Endothelial cell of umbilical vein (primary cell): Measurements from ENCODE around the gene MANBA. TPM values are rescaled to one million over a fixed set of nuclear protein-coding genes. Genes with fewer than 3 reads are reported as not detected.

Experiments used
- BruUV-seq: library from RNA; stranded (reverse); fragments of 400-500 nt; replicated peaks from 2 replicates; lab custom pipeline; 2021; lab: Mats Ljungman, UMichigan
- CTCF ChIA-PET: fragments of 300-600, 350-600 bp; sonication (Branson Sonifier 250); formaldehyde crosslinking; loops from one replicate; lab custom pipeline; 2021; ENCODE audit warnings: antibody characterized with exemption, inconsistent platforms; lab: Charles Lee
- POLR2A ChIA-PET: fragments of 300-600, 350-600 bp; sonication (Branson Sonifier 250); formaldehyde crosslinking; loops from one replicate; lab custom pipeline; 2021; ENCODE audit warnings: antibody characterized with exemption, inconsistent platforms; lab: Charles Lee
- DNase-seq: peaks from one replicate; pipeline ENCODE4 v3.0.0-alpha.2; 2011; ENCODE audit warnings: low read depth, low spot score
- FAIRE-seq: peaks from 2 replicates; lab custom pipeline; 2011; peaks lifted over from hg19 to GRCh38; lab: Jason Lieb, UNC
- H2AFZ ChIP-seq: 2 replicates; pipeline ENCODE4 v1.6.0; 2012; ENCODE audit warnings: low read depth, low read length, control low read depth, inconsistent platforms
- H3K27ac ChIP-seq: 2 replicates; pipeline ENCODE4 v1.5.1; 2011; ENCODE audit warnings: low read depth, mild to moderate bottlenecking, control low read depth, low read length, moderate library complexity; ENCODE audit not compliant: insufficient read depth
- H3K27me3 ChIP-seq, 2 experiments: 2 replicates each; pipeline versions ENCODE4 v1.6.0 to v1.6.1; 2011; ENCODE audit warnings: low read length in 2 of 2, mixed read lengths in 1 of 2; ENCODE audit not compliant: control insufficient read depth in 2 of 2, insufficient read depth in 2 of 2
- H3K36me3 ChIP-seq, 2 experiments: 2 replicates in 1 of 2; 3 replicates in 1 of 2; pipeline ENCODE4 v1.5.1; 2011; ENCODE audit warnings: low read length in 2 of 2, mild to moderate bottlenecking in 1 of 2, moderate library complexity in 1 of 2; ENCODE audit not compliant: control insufficient read depth in 2 of 2, insufficient read depth in 2 of 2; ENCODE audit errors: extremely low read depth in 1 of 2
- H3K4me1 ChIP-seq: 3 replicates; pipeline ENCODE4 v1.5.1; 2011; ENCODE audit warnings: mild to moderate bottlenecking, low read length; ENCODE audit not compliant: control insufficient read depth, insufficient read depth; ENCODE audit errors: extremely low read depth
- H3K4me2 ChIP-seq: 2 replicates; pipeline ENCODE4 v1.6.1; 2011; ENCODE audit warnings: low read length, control low read depth, mixed read lengths; ENCODE audit not compliant: insufficient read depth
- H3K4me3 ChIP-seq, 3 experiments: fragments of 200-600 bp in 1 of 3; sonication (generic), shearing (Covaris generic) in 1 of 3; replicated peaks in 1 of 3; 2 replicates each; pipeline ENCODE4 v1.5.1; 2011 to 2016; ENCODE audit warnings: control low read depth in 3 of 3, low read length in 3 of 3, mild to moderate bottlenecking in 2 of 3, inconsistent platforms in 1 of 3, low read depth in 1 of 3, moderate library complexity in 1 of 3; ENCODE audit not compliant: insufficient read depth in 1 of 3
- H3K79me2 ChIP-seq: 2 replicates; pipeline ENCODE4 v1.6.0; 2012; ENCODE audit warnings: low read length, inconsistent platforms; ENCODE audit not compliant: control insufficient read depth, insufficient read depth
- H3K9ac ChIP-seq: replicated peaks from 2 replicates; pipeline ENCODE3; 2011; ENCODE audit warnings: low read length, control low read depth; ENCODE audit not compliant: insufficient read depth; ENCODE audit errors: extremely low read depth
- H3K9me1 ChIP-seq: replicated peaks from 3 replicates; pipeline ENCODE4 v1.6.0; 2011; ENCODE audit warnings: mild to moderate bottlenecking, low read length; ENCODE audit not compliant: control insufficient read depth, insufficient read depth; ENCODE audit errors: extremely low read depth
- H3K9me3 ChIP-seq: replicated peaks from 2 replicates; pipeline ENCODE4 v1.5.1; 2012; ENCODE audit warnings: low read length, inconsistent platforms; ENCODE audit not compliant: control insufficient read depth, insufficient read depth
- H4K20me1 ChIP-seq: replicated peaks from 2 replicates; pipeline ENCODE3; 2011; ENCODE audit warnings: mild to moderate bottlenecking, low read length; ENCODE audit not compliant: control insufficient read depth, insufficient read depth; ENCODE audit errors: extremely low read depth
- CTCF ChIP-seq, 2 donors: IDR thresholded peaks; 1 replicate in 1 of 2; 2 replicates in 1 of 2; pipeline ENCODE4 v1.5.1; 2011; ENCODE audit warnings: low read length in 2 of 2, mild to moderate bottlenecking in 2 of 2, moderate library complexity in 2 of 2, control low read depth in 1 of 2, inconsistent platforms in 1 of 2, low read depth in 1 of 2; ENCODE audit not compliant: insufficient read depth in 1 of 2; ENCODE audit errors: extremely low read depth in 1 of 2
- EZH2 ChIP-seq: IDR thresholded peaks from 2 replicates; pipeline ENCODE4 v1.6.1; 2012; ENCODE audit warnings: borderline replicate concordance, low read depth, mild to moderate bottlenecking, moderate library complexity, low read length, inconsistent platforms; ENCODE audit not compliant: severe bottlenecking
- FOS ChIP-seq: IDR thresholded peaks from 2 replicates; pipeline ENCODE4 v1.6.1; 2011; ENCODE audit warnings: mild to moderate bottlenecking, low read length, moderate library complexity, borderline replicate concordance; ENCODE audit not compliant: insufficient read depth
- GATA2 ChIP-seq: IDR thresholded peaks from 2 replicates; pipeline ENCODE4 v1.7.0; 2011; ENCODE audit warnings: low read depth, mild to moderate bottlenecking, moderate library complexity, mixed read lengths, low read length; ENCODE audit not compliant: insufficient read length, insufficient read depth
- JUN ChIP-seq: IDR thresholded peaks from 2 replicates; pipeline ENCODE4 v1.6.1; 2011; ENCODE audit warnings: borderline replicate concordance, low read depth; ENCODE audit not compliant: insufficient read length, insufficient read depth
- MAX ChIP-seq: IDR thresholded peaks from 2 replicates; pipeline ENCODE4 v1.6.1; 2011; ENCODE audit not compliant: insufficient read depth, insufficient read length
- MYC ChIP-seq: IDR thresholded peaks from one replicate; pipeline ENCODE4 v1.6.1; 2011; ENCODE audit warnings: mild to moderate bottlenecking, low read depth, low read length
- POLR2A ChIP-seq: IDR thresholded peaks from 2 replicates; pipeline ENCODE4 v1.6.1; 2012; ENCODE audit warnings: low read depth, mild to moderate bottlenecking, control low read depth, low read length
- POLR2AphosphoS5 ChIP-seq: IDR thresholded peaks from 2 replicates; pipeline ENCODE4 v1.6.1; 2012; ENCODE audit warnings: low read depth, mild to moderate bottlenecking, control low read depth, low read length, moderate library complexity; ENCODE audit not compliant: insufficient read depth
- dilution Hi-C: fragments of 300-500 bp; cut with MboI; formaldehyde crosslinking; loops from one replicate; pipeline ENCODE4 v1.15.0; 2019; ENCODE audit warnings: low sequenced_read_pairs; ENCODE audit not compliant: extremely low pct_ligation_motif_present
- intact Hi-C: fragments of 100-400 bp; cut with micrococcal nuclease; formaldehyde crosslinking; loops from one replicate; pipeline ENCODE4 v1.10.0; 2022
- polyA plus RNA-seq, 4 experiments: library from polyadenylated mRNA; depleted of rRNA in 3 of 4; stranded (reverse) in 3 of 4; unstranded in 1 of 4; fragments of >200 nt; gene quantifications; 2 replicates each; pipeline versions ENCODE4 v1.2.1 to v1.2.3, GENCODE V29; 2011 to 2012; ENCODE audit warnings: missing spikeins in 1 of 4
- total RNA-seq: library from RNA; stranded (reverse); gene quantifications from 2 replicates; pipeline ENCODE4 v1.2.3, GENCODE V29; 2021

Gene MANBA
- total and polyA plus RNA-seq, 2 donors (not counting 3 experiments of a cell fraction or from before 2014, with no cell fraction given), result 5.6 to 7.7 TPM

- Histone ChIP-seq H3K27ac (no peak overlapping the region), H3K9me3 (no peaks in the 10 kb centered on the region), H3K4me3 (no peak overlapping the region), H3K4me1 (peaks cover 15% of the 10 kb centered on the region), H3K79me2 (no peaks in the 10 kb centered on the region), H3K9ac (no peak overlapping the region), H3K27me3 (peaks cover 0 to 2% of the 10 kb centered on the region in 2 experiments), H3K4me2 (no peak overlapping the region), H2AFZ (no peak overlapping the region), H3K36me3 (no peaks in the 10 kb centered on the region), H3K9me1 (no peaks in the 10 kb centered on the region), H4K20me1 (no peaks in the 10 kb centered on the region)
- TF ChIP-seq POLR2A (no peak), MAX (no peak), FOS (no peak), POLR2AphosphoS5 (no peak), MYC (no peak), EZH2 (no peak), CTCF (IDR thresholded peaks at IDR 0.05; ENCODE audit: extremely low read depth in 1 of 2, insufficient read depth in 1 of 2, low read depth in 1 of 2, low read length in 2 of 2) (no peak), GATA2 (no peak), JUN (no peak)
- DNase-seq (no peak), FAIRE-seq (no peak)
- BruUV-seq, result no TSS peak
- ChIA-PET POLR2A (no interaction called here), CTCF (no interaction called here)
- intact Hi-C loops, result loop anchor here (5.0 to 10.0 kb wide), 2 partner anchors 102 to 330 kb away; partner anchors contain the start of gene CISD2
- dilution Hi-C loops, result no loop called here
Observed at GRCh38 chr4:102764901-102765300, 4.1 kb upstream of the MANBA start.
